A673 (cell line): ENCODE data around the gene MELTF. TPM values are rescaled to one million over a fixed set of nuclear protein-coding genes. Genes with fewer than 3 reads are reported as not detected.

Source experiments
- BruUV-seq: library from RNA; stranded (reverse); fragments of 400-500 nt; replicated peaks from 2 replicates; lab custom pipeline; 2021; lab: Mats Ljungman, UMichigan
- CTCF ChIA-PET: fragments of 300-600 bp; sonication (Branson Sonifier 250); formaldehyde crosslinking; loops from one replicate; lab custom pipeline; 2022; ENCODE audit warnings: antibody characterized with exemption; lab: Charles Lee
- POLR2A ChIA-PET: fragments of 300-600 bp; sonication (Branson Sonifier 250); formaldehyde crosslinking; loops from one replicate; lab custom pipeline; 2022; ENCODE audit warnings: antibody characterized with exemption; ENCODE audit not compliant: low non-redundant PET; lab: Charles Lee
- DNase-seq: peaks from one replicate; pipeline ENCODE4 v3.0.0-alpha.2; 2015; ENCODE audit warnings: low spot score
- H3K27ac ChIP-seq: fragments of 200-600 bp; sonication (generic); 2 replicates; pipeline ENCODE4 v1.5.1; 2016; ENCODE audit warnings: mixed run types, low read depth, mild to moderate bottlenecking, mixed read lengths, antibody characterized with exemption, low read length; ENCODE audit not compliant: poor library complexity, severe bottlenecking
- H3K27me3 ChIP-seq: fragments of 200-600 bp; sonication (generic); replicated peaks from 2 replicates; pipeline ENCODE4 v1.6.1; 2017; ENCODE audit warnings: mixed run types, low read depth, mild to moderate bottlenecking, mixed read lengths, antibody characterized with exemption, low read length; ENCODE audit not compliant: insufficient read depth, poor library complexity
- H3K36me3 ChIP-seq: fragments of 200-600 bp; sonication (generic); 2 replicates; pipeline ENCODE4 v1.6.1; 2016; ENCODE audit warnings: mixed run types, mild to moderate bottlenecking, mixed read lengths, antibody characterized with exemption, low read length; ENCODE audit not compliant: insufficient read depth, poor library complexity, severe bottlenecking
- H3K4me1 ChIP-seq: fragments of 200-600 bp; sonication (generic); 2 replicates; pipeline ENCODE4 v1.6.1; 2017; ENCODE audit warnings: mixed run types, mild to moderate bottlenecking, mixed read lengths, antibody characterized with exemption, low read length; ENCODE audit not compliant: insufficient read depth, poor library complexity, severe bottlenecking
- H3K4me3 ChIP-seq: fragments of 200-600 bp; sonication (generic); 2 replicates; pipeline ENCODE4 v1.5.1; 2016; ENCODE audit warnings: low read depth, mixed run types, mild to moderate bottlenecking, mixed read lengths, low read length; ENCODE audit not compliant: poor library complexity, severe bottlenecking
- H3K9me3 ChIP-seq: fragments of 200-600 bp; sonication (generic); 2 replicates; pipeline ENCODE4 v1.6.1; 2016; ENCODE audit warnings: mixed run types, low read depth, mild to moderate bottlenecking, mixed read lengths, antibody characterized with exemption, low read length; ENCODE audit not compliant: poor library complexity, severe bottlenecking
- EZH2 ChIP-seq: fragments of 200-600 bp; sonication (generic); IDR thresholded peaks from 2 replicates; pipeline ENCODE4 v1.6.1; 2017; ENCODE audit warnings: borderline replicate concordance, low read depth, mild to moderate bottlenecking, mixed read lengths, antibody characterized with exemption, low read length; ENCODE audit not compliant: poor library complexity, severe bottlenecking
- intact Hi-C: fragments of 100-400 bp; cut with micrococcal nuclease; formaldehyde crosslinking; loops from one replicate; pipeline ENCODE4 v1.10.0; 2022; ENCODE audit not compliant: unreplicated experiment
- total RNA-seq: library from RNA; stranded (reverse); gene quantifications from 2 replicates; pipeline ENCODE4 v1.2.3, GENCODE V29; 2021
- TF ChIP-seq, protein P1 (sequence below): fragments of 300-800, 200-600 bp; sonication (generic); conservative IDR thresholded peaks from 2 replicates; pipeline ENCODE4 v1.5.1; 2017; ENCODE audit warnings: low read depth, mild to moderate bottlenecking, antibody characterized with exemption, low read length, moderate library complexity, mixed read lengths

The MELTF gene
- total RNA-seq, 1 experiment from 2014 or later: 2.6 TPM

DNA sequence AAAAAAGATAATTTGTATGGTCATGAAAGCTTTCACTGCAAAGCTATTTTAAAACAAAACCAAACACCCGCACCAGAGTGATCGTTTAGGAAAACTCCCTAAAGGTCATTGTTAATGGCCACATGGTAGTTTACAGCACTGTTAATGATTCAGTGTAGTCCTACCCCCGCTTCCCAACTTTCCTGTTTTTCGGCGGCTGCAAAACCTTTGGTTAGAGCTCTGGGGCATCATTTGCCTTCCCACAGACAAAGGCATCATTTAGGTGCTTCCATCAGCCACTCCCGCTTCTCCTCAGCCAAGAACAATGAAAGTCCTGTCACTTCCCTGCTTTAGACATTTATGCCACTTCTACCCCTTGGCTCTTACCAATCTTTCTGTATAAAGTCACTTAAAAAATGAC, 10.6 kb downstream of the MELTF start:
- CTCF ChIA-PET: interaction anchor here (0.6 kb wide), 1 partner anchor 11 kb away, joined by 3 read pairs; the partner anchor contains the start of gene MELTF
- no peak for TF ChIP-seq EZH2
- TF ChIP-seq, protein P1, sequence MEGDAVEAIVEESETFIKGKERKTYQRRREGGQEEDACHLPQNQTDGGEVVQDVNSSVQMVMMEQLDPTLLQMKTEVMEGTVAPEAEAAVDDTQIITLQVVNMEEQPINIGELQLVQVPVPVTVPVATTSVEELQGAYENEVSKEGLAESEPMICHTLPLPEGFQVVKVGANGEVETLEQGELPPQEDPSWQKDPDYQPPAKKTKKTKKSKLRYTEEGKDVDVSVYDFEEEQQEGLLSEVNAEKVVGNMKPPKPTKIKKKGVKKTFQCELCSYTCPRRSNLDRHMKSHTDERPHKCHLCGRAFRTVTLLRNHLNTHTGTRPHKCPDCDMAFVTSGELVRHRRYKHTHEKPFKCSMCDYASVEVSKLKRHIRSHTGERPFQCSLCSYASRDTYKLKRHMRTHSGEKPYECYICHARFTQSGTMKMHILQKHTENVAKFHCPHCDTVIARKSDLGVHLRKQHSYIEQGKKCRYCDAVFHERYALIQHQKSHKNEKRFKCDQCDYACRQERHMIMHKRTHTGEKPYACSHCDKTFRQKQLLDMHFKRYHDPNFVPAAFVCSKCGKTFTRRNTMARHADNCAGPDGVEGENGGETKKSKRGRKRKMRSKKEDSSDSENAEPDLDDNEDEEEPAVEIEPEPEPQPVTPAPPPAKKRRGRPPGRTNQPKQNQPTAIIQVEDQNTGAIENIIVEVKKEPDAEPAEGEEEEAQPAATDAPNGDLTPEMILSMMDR: no peak
- intact Hi-C loops: no loop called here
- Histone ChIP-seq H3K9me3 (no peaks in the 10 kb centered on the region), H3K4me1 (no peaks in the 10 kb centered on the region), H3K4me3 (no peak overlapping the region), H3K27me3 (no peaks in the 10 kb centered on the region), H3K27ac (no peak overlapping the region), H3K36me3 (no peaks in the 10 kb centered on the region)
- POLR2A ChIA-PET: no interaction called here
- BruUV-seq: no TSS peak
- no peak for DNase-seq

DNA sequence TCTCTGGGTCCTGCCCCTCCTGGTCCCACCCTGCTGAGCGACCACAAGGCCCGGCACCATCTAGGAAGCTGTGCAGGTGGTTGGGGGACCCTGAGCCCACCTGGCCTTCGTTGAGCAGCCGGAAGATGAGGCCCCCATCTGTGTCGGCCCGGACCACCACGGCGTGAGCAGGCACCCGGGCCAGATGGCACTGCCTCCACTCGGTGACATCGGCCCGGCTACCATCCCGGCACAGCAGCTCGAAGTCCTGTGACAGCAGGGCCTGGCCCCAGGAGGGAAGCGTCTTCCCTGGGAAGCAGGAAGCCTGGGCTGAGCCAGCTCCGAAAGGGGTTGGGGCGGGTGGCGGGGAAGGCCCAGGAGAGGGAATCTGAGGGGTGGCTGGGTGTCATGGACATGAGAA, 12.6 kb downstream of the MELTF start:
- H3K36me3 ChIP-seq: no peaks in the 10 kb centered on the region
- H3K27me3 ChIP-seq: no peaks in the 10 kb centered on the region
- CTCF ChIA-PET: no interaction called here
- H3K27ac ChIP-seq: no peak overlapping the region
- no peak for TF ChIP-seq EZH2
- TF ChIP-seq, protein P1: no peak
- POLR2A ChIA-PET: no interaction called here
- BruUV-seq: no TSS peak
- H3K4me1 ChIP-seq: no peaks in the 10 kb centered on the region
- no peak for DNase-seq
- intact Hi-C loops: no loop called here
- H3K4me3 ChIP-seq: no peak overlapping the region
- H3K9me3 ChIP-seq: no peaks in the 10 kb centered on the region

DNA sequence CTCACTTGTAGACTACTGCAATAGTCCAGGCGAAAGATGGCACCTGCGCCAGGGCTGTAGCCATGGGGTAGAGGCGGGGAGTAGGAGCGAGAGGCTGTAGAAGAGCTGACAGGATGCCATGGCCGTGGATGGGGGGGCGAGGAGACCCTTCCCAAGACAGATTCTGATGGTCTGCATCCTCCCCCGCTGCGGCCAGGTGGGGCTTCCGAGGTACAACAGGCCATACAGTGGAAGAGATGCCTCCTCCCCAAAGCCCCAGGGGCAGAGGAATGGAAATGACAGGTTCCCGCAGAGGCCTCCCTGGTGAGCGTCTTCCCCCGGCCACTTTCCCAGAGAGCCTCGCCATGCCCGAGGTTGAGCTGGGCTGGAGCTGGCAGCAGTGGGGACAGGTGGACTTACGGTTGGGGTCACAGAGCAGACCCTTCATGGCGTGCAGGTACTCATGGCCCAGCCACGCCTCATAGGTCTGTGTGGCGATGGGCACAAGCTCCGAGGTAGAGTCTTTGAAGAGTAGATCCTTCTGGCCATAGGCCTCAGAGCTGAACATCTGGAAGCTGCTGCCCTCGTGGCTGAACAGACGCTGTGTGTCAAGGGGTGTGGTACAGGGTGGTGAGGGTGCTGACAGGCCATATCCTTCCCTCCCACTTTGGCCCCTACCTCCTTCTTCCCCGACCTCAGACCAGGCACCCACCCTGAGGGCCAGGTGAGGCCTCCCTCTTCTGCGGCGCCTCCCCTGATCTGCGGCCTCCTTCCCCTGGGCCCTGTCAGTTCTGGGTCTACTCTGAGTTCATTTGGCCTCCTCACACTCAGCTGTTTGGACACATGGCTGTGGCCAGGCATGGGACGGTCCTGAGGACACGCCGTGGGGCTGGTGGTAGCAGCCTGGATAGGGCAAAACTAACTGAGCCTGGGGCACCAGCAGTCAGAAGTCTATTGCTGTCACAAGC, 13.6 kb downstream of the MELTF start:
- no peaks in the 10 kb centered on the region for H3K9me3 ChIP-seq
- no peak overlapping the region for H3K27ac ChIP-seq
- H3K4me3 ChIP-seq: no peak overlapping the region
- H3K36me3 ChIP-seq: no peaks in the 10 kb centered on the region
- ChIA-PET POLR2A (no interaction called here), CTCF (interaction anchor here (0.7 kb wide), 1 partner anchor 282 kb away, joined by 3 read pairs; no protein-coding TSS in a partner anchor)
- TF ChIP-seq, protein P1: no peak
- no peak for TF ChIP-seq EZH2
- H3K27me3 ChIP-seq: no peaks in the 10 kb centered on the region
- no TSS peak for BruUV-seq
- H3K4me1 ChIP-seq: no peaks in the 10 kb centered on the region
- DNase-seq: no peak
- intact Hi-C loops: no loop called here
